IPS-NIHi7 (cell line): Measurements from ENCODE around the gene RPS14.
"Not testable (repeated sequence)": the region's sequence is repeated elsewhere in the genome, so short reads cannot be mapped to it uniquely, and the experiment has no call there.

Experiments used
- DNase-seq: peaks from one replicate; pipeline ENCODE4 v3.0.0; 2012; ENCODE audit warnings: mixed read lengths; ENCODE audit errors: extremely low spot score

The RPS14 gene

DNA sequence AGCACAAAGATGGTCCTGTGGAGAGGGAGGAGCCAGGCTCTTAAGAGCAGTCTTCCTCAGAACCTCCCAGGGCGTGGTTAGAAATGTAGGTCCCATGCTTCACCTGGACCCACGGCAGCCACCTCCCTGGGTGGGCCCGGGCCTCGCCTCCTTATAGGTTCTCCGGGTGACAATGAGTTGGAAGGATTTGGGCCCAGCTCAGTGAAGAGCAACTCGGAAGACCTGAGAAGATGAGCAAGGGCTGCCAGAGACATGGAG, 32.1 kb upstream of the RPS14 start:
- no peak for DNase-seq

DNA sequence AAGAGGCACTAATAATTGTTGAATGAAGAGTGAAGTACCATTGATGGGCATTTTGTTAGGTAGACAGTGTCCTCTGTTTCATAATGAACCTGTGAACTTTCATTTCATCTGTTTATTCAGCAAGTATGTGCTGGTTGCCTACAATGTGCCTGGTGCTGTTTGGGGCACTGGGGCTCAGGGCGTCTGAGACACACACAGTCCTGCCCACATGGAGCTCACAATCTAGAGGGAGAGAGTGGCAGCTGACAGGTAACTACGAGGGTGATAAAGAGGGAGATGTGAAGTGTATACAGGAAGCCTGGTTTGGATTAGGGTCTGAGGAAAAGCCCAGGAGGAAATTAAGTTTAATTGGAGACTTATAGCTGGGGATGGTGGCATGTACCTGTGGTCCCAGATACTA, 29.9 kb upstream of the RPS14 start:
- DNase-seq: no peak

DNA sequence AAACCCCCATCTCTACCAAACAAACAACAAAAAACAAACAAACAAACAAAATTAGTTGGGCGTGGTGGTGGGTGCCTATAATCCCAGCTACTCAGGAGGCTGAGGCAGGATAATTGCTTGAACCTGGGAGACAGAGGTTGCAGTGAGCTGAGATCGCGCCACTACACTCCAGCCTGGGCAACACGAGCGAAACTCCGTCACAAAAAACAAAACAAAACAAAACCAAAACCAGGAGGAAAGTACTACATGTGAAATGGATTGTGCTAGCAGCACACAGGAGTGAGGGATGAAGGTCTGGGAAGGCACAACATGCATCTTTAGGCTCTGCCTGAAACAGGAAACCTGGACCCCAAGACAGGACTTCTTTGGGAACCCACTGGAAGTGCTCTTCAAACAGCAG, 27.0 kb upstream of the RPS14 start:
- DNase-seq: not testable (repeated sequence)

DNA sequence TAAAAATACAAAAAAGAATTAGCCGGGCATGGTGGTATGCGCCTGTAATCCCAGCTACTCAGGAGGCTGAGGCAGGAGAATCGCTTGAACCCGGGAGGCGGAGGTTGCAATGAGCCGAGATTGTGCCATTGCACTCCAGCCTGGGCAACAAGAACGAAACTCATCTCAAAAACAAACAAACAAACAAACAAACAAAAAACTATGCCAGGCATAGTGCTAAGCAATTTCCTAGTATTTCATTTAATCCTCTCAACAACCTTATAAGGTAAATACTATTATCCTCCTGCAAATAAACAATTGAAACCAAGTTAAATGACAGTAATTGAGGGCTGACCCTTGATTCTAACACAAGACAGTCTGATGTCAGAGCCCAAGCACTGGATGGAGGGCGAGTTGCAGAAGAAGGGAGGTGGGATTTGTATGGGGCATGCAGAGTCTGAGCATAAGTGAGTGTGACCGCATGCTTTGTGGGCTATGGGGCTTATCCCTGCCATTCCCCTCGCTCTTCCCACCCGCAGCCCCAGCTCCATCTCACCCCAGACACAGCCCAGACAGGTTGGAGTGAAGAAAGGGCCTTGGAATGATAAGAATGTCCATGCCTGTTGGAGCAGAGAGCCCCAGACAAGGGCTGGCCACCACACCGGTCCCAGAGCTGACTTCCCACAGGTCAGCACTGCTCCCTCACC, 24.3 kb upstream of the RPS14 start:
- peak; percentile 75 for DNase-seq

DNA sequence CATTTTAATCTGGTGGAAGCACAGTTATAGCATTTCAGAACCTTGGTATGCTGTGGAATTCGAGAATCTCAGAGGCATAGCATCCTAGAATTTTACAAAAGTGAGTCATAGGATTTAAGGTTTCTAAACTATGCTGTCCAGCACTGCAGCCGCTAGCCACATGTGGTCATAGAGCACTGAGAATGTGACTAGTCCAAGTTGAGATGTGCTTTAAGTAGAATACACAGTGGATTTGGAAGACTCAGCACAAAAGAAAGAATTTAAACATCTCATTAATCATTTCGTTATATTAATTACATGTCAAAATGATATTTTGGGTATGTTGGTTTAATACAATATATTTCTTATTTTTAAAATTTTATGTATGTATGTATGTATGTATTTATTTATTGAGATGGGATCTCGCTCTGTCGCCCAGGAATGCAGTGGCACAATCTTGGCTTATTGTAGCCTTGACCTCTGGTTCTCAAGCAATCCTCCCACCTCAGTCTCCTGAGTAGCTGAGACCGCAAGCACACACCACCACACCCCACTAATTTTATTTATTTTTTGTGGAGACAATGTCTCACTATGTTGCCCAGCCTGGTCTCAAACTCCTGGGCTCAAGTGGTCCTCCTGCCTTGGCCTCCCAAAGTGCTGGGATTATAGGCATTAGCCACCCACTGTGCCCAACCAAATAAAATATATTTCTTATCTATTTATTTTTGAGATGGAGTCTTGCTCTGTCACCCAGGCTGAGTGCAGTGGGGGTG, 20.4 kb upstream of the RPS14 start:
- DNase-seq: no peak

DNA sequence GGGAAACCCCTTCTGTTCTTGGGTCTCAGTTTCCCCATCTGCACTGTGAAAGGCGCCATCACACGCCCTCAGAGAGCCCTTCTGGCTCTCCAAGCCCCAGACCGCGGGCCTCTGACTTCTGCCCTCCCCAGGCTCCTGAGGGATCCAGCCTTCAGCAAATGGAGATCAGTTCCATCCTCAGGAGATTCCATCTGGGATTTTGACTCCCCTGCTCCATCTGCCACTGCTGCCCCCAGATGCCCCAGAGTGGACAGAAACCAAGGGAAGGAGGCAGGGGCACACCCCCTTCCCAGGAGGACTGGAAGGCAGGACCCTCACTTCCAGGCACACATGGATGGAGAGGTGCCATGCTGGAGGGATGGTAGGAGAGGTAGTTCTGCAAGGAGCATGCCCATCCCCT, 18.7 kb upstream of the RPS14 start:
- DNase-seq: no peak

DNA sequence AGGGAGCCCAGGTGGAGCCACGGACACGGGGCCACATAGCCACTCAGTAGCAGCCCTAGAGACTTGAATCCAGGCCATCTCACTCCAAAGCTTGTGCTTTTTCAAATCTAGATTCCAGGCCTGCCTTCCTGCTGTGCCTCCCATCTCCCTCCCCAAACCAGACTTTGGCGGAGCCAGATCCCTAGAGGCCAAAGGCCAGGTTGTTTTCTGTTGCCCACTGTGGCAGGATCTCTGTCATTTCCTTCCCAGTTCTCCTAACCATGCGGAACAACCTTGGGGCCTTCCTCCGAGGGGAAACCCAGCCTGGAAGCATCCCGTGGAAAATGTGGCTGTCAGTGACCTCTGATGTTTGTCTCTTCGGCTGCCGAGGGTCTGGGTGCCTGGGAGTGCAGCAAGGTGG, 16.4 kb upstream of the RPS14 start:
- no peak for DNase-seq

DNA sequence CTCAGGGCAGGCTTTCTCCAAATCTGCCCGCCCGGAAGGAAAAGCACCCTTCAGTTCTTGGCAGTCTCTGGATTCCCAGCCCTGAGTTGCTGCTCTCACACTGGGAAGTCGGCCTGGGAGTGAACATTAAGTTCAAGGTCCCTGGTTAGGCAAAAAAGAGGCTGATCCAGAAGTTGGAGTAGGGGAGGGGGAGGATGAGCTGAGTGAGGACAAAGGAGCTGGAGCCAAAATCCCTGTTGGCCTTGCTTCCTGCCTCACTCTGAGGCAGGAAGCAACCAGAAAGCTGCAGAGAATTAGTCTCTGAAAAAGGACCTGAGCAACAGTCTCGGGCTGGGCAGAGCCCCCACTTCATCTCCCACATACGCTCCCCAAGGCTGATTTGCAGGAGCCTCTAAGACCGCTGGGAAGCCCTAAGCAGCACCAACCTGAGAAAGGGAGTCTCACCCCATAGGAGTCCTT, 15.0 kb upstream of the RPS14 start:
- DNase-seq: no peak

DNA sequence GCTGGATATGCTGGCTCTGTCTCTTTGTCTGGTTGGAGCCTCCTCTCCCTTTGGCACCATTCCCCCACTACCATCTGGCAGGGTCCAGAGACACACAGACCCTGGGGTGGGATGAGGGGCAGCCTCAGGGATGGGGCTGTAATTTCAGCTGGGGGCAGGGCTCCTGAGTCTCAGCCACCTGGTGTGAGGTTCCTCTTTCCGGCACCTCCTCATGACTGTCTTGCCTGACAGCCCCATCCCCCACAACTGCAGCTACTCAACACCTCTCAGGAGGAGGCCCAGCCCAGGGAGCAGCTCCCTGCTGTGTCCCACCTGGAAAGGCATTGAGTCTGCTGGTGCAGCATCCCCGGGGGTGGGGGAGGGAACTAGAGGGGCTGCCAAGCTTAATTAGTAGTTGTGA, 11.7 kb upstream of the RPS14 start:
- DNase-seq: no peak

DNA sequence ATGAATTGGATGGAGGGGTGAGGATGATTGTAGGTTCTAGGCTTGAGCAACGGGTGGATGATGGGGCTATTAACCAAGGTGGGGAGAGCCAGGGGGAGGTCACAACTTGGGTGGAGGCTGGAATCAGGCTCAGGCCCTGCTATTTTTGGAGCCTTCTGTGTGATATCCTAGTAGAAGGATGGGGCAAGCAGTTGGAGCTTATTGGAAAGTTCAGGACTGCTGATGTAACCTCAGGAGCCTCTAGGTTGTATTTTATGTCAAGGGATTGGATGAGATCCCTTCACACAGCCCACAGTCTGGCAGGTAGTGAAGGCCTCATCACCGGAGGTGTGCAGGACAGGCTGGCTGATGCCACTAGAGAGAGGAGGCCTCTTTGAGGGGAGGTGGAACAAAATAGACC, 11.2 kb upstream of the RPS14 start:
- DNase-seq: no peak

DNA sequence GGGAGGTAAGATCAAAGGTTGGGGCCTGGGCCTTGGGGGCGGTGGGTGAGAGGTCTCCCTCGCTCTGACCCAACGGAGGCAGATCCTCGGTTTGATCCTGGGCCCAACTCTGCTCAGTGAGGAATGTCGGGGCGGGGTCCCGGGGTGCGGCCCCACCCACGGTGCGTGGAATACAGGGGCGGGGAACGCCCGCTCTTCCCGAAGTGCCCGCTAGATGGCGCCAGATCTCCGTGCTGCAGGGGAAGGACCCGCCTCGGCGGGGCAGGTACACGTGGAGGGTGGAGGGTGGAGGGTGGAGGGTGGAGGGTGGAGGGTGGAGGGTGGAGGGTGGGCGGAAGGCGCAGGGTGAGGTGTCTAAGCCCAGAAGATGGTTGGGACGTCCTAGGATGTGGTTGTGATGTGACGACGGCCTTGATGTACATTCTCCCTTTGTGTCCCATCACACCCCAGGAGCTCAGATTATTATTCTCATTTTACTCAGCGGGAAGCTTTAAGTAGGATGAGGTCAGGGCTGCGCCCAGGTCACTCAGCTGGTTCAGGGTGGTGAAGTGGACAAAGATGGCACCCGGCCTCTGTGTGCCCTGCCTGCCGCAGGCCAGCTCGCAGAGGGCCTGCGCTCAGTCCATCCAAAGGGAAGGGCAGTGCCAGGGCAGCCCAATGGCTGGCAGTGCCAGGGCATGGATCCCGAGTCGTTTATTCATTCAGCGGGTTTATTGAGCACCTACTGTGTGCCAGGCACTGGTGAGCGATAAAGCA, 9.4 kb upstream of the RPS14 start:
- peak; percentile 79 for DNase-seq

DNA sequence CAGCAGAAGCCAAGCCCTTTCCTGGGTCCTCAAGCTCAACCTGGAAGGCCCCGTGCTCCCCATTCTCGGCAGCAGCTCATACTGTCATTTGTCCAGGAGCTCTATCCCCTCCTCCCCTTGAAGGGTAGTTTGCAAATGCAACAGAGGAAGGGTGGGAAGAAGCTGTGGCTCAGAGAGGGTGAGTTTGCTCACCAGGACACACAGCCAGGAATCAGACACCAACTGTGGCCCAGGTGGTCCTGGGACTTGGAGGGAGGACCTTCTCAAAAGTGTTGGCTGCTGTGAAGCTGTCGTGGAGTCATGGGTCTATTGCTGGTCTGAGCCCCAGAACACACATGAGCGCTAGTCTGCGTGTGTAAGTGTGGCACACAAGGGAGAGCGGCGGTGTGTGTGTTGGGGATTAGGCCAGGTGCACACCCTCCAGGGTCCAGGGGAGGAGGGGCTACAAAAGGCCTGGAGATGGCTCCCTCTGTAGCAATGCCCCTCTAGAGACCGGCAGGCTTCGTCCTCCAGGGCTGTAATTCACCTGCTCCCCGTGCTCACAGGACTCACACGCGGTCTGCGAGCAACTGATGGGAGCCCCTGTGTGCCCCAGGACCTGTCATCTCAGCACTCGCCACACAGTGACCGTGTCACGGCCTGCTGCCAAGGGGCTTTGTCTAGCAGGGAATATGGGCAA, 8.2 kb upstream of the RPS14 start:
- no peak for DNase-seq

DNA sequence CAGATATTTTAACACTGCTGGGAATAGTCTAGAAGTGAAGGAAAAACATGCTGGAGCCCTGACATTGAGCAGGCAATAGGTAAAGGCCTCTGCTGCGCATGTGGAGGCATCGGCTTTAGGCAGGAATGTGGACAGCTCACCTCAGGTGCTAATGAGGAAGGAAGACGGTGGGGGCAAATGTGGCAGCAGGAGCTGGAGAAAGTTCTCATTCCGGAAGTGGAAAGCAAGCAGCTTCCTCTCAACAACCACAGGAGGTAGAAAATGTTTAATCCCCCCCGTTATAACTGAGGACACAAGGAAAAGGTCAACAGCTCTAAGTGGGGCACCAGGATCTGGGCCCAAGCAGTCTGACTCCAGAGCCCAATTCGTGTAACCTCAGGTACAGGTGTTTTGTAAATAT, 7.6 kb upstream of the RPS14 start:
- no peak for DNase-seq

DNA sequence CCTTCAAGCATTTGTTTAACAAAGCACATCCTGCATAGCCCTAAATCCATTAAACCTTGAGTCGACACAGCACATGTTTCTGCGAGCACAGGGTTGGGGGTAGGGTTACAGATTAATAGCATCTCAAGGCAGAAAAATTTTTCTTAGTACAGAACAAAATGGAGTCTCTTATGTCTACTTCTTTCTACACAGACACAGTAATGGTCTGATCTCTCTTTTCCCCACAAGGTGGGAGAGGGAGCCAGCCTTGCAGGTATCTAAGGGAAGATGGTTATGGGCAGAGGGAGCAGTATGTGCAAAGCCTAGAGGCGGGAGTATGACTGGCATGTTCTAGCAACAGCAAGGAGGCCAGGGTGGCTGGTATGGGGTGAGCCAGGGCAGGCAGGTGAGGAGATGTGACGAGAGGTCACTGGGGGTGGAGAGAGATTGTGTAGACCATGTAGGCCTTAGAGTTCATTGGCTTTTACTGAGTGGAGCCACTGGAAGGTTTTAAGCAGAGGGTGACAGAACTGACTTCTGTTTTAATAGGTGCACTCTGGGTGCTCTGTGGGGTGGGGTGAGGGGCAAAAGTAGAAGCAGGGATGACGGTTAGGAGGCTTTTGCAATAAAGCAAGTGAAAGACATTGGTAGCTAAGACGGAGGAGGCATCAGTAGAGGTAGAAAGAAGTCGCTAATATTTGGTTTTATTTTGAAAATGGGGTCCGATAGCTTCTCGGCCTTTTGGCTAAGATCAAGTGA, 5.1 kb upstream of the RPS14 start:
- DNase-seq: no peak

DNA sequence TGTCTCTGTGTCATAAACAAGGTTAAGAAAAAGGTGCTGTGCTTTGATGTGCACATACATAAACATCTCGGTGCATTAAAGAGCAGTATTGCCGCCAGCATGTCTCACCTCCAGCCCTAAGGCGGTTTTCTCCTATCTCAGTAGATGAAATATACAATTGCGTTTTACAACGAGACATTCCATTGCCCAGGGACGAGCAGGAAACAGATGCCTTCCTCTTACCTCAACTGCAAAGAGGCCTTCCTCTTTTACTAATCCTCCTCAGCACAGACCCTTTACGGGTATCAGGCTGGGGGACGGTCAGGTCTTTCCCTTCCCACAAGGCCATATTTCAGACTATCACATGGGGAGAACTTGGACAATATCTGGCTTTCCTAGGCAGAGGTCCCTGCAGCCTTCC, 4.5 kb upstream of the RPS14 start:
- DNase-seq: not testable (repeated sequence)

DNA sequence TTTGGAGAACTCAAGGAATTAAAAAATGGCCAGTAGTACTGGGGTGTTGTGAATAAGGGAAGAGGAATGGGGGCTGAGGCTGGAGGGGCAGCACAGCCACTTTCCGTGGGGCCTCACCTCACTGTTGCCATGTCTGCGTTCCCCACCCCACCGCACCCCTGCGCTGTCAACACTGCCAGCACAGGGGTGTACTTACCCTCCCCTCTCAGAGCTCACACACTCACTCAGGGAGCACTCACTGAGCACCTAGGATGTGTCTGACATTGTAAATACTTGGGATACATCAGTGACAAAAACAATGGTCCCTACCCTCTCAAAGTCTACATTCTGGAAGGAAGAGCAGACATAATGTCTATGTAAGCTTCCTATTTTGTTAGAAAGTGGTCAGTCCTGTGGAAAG, 3.4 kb upstream of the RPS14 start:
- no peak for DNase-seq

DNA sequence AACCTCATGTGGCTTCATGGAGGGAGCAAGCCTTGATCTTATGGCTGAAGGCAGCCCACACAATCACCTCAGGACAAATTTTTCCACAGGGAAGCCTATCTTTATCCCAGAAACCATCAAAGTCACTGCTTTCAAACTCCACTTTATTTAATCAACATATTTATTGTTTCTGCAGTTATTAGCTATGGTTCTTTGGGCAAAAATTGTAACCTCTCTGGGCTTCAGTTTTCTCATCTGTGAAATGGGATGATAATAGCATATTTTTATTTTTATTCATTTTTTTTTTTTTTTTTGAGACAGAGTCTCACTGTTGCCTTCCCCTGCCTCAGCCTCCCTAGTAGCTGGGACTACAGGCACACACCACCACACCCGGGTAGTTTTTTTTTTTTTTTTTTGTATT, 2.1 kb upstream of the RPS14 start:
- DNase-seq: no peak

DNA sequence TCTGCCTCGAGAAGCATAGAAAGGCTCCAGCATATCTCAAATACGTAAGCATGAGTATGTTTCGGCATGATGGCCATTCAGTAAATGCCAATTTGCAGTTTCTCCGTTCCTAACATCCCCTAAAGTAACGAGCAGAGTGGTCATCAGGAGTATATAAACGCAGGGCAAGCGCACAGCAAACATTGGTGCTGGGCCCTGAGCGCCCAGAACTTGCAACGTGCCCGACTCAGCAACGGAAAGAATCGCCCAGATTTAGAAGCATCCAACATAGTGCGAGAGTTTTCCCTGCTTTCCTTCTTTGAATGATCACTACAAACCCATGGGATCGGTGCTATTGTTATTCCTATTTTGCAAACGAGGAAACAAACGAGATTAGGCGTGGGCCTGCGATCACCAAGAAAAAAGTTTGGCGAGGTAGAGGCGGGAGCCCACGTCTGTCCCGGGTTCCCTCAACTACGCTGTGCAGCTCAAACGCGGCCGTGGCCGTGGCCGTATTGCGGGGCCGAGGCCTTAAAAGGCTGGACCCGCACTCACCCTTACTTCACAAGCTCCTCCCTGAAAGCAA, 505 bp downstream of the RPS14 start:
- no peak for DNase-seq

DNA sequence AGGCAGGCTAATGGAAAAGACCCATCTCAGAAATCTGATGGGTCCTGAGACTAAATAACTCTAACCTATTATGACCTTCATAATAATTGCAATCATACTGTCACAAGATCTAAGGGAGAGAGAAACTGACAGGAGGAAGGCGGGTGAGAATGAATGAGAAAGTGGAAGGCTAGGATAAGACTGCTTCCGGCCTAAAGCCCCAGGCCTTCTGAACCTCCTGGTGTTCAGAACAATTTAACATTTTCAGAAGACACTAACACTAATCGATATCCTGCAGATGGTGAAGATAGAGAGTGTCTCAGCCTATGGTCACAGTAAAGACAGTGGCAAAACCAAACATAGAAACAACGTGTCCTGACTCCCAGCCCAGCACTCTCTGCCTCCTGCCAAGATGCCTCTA, 1.2 kb downstream of the RPS14 start:
- no peak for DNase-seq

DNA sequence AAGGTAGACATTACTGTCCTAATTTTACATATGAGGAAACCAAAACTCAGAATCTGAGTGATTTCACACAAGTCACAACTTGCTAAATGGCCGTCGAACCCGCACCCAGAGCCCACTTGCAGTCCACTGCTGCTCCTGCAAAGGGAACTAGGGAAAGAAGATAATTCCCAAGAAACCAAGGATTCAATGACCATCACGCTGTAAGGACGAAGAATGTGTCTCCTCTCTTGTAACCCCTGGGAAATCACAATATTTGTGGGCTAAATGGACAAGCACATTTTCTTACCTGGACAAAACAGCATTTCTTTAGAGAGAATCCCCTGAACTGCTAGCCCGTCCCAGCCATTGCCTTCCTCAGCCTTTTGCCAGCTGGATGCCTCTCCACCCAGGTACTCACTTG, 2.4 kb downstream of the RPS14 start:
- no peak for DNase-seq

DNA sequence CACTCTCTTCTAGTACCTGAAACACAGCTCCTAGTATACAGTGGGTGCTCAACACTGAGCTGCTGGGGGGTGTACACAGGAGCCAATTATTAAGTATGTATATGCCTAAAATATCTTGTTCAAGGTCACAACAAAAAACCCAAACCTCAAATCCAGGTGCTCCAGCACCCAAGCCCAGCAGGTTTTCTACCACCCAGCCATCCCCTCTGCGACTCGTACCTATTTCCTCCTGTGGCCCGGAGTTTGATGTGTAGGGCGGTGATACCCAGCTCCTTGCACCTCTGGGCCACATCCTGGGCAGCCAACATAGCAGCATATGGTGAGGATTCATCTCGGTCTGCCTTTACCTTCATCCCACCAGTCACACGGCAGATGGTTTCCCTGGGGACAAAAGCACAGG, 3.0 kb downstream of the RPS14 start:
- DNase-seq: no peak

DNA sequence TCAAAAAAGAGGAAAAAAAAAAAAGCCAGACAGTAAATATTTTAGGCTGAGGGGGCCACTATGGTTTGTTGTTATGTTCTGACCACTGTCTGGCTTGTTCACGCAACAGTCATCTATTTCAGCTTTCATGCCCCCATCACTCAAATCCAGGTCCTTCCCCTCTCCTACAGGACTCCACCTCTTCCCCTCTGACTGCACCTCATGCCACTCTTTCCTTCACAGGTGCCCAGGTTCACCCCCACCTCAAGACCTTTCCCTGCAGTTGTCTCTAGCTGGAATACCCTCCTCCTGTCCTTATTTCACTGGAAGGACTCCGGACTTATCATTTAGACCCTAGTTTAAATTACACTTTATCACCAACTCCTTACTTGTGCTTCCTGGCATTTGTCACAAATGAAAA, 3.5 kb downstream of the RPS14 start:
- DNase-seq: no peak
